Activated CD4-positive, CD25-positive, alpha-beta regulatory T cell (primary cell): Measurements from ENCODE around the gene POU2F1.

Experiments used
- DNase-seq, 4 experiments: peaks; one replicate each; lab custom pipeline; 2025; lab: John Stamatoyannopoulos, UW

The POU2F1 gene

GRCh38 chr1:167367705-167368104 is 147.0 kb downstream of the POU2F1 start:
- no peak for DNase-seq

- DNase-seq, result no peak
Observed at GRCh38 chr1:167369175-167369574, 148.5 kb downstream of the POU2F1 start.

GRCh38 chr1:167369933-167370332 is 149.2 kb downstream of the POU2F1 start:
- no peak for DNase-seq

- no peak for DNase-seq
Observed at GRCh38 chr1:167371030-167371429, 150.3 kb downstream of the POU2F1 start.

- no peak for DNase-seq
Observed at GRCh38 chr1:167373398-167373797, 152.7 kb downstream of the POU2F1 start.

- DNase-seq, result no peak
Observed at GRCh38 chr1:167373986-167374385, 153.3 kb downstream of the POU2F1 start.

GRCh38 chr1:167375949-167376348 is 155.3 kb downstream of the POU2F1 start:
- no peak for DNase-seq

- no peak for DNase-seq
Observed at GRCh38 chr1:167387251-167387910, 166.7 kb downstream of the POU2F1 start.

GRCh38 chr1:167388976-167389375 is 168.3 kb downstream of the POU2F1 start:
- DNase-seq, result no peak

- DNase-seq, result no peak
Observed at GRCh38 chr1:167392200-167392696, 171.6 kb downstream of the POU2F1 start.

- DNase-seq, result no peak
Observed at GRCh38 chr1:167400359-167400953, 179.8 kb downstream of the POU2F1 start.

GRCh38 chr1:167401260-167401873 is 180.7 kb downstream of the POU2F1 start:
- DNase-seq, result peak; percentile 8 to 20 (median 14)

- no peak for DNase-seq
Observed at GRCh38 chr1:167404161-167404888, 183.6 kb downstream of the POU2F1 start.

- DNase-seq, result no peak
Observed at GRCh38 chr1:167404908-167405307, 184.2 kb downstream of the POU2F1 start.

- DNase-seq, result no peak
Observed at GRCh38 chr1:167408355-167408754, 187.7 kb downstream of the POU2F1 start.

GRCh38 chr1:167409183-167409582 is 188.5 kb downstream of the POU2F1 start:
- DNase-seq, result no peak

- DNase-seq, result no peak
Observed at GRCh38 chr1:167412072-167412471, 191.4 kb downstream of the POU2F1 start.

- DNase-seq, result no peak
Observed at GRCh38 chr1:167412920-167413319, 192.2 kb downstream of the POU2F1 start.

GRCh38 chr1:167413328-167413727 is 192.6 kb downstream of the POU2F1 start:
- DNase-seq, result no peak

- no peak for DNase-seq
Observed at GRCh38 chr1:167416506-167416905, 195.8 kb downstream of the POU2F1 start.

- DNase-seq, result no peak
Observed at GRCh38 chr1:167418391-167418790, 197.7 kb downstream of the POU2F1 start.

GRCh38 chr1:167419245-167419644 is 198.6 kb downstream of the POU2F1 start:
- DNase-seq, result no peak

- no peak for DNase-seq
Observed at GRCh38 chr1:167420510-167420909, 199.8 kb downstream of the POU2F1 start.
